PC-3 (cell line): Measurements from ENCODE around the gene HOXB2. TPM values are rescaled to one million over a fixed set of nuclear protein-coding genes. Genes with fewer than 3 reads are reported as not detected.

Experiments
- ATAC-seq: fragments of 200-7000 bp; cut with Tn5 transposase; 2 replicates; pipeline ENCODE4 v1.9.1; 2020; ENCODE audit warnings: mild to moderate bottlenecking, moderate library complexity
- BruUV-seq: library from RNA; stranded (reverse); fragments of 400-500 nt; replicated peaks from 2 replicates; lab custom pipeline; 2021; lab: Mats Ljungman, UMichigan
- CTCF ChIA-PET: fragments of 300-600 bp; sonication (Branson Sonifier 250); formaldehyde crosslinking; loops from one replicate; lab custom pipeline; 2022; ENCODE audit warnings: antibody characterized with exemption; lab: Charles Lee
- POLR2A ChIA-PET: fragments of 300-600 bp; sonication (Branson Sonifier 250); formaldehyde crosslinking; loops from one replicate; lab custom pipeline; 2022; ENCODE audit warnings: antibody characterized with exemption; ENCODE audit not compliant: unreplicated experiment; lab: Charles Lee
- DNase-seq: peaks from one replicate; pipeline ENCODE4 v3.0.0-alpha.2; 2015
- H2AFZ ChIP-seq: fragments of 300-600 bp; sonication (generic); 2 replicates; pipeline ENCODE4 v1.6.0; 2016; ENCODE audit warnings: antibody characterized with exemption, low read length
- H3F3A ChIP-seq: fragments of 300-600 bp; sonication (generic); one replicate; pipeline ENCODE4 v1.6.0; 2017; ENCODE audit warnings: antibody characterized with exemption, low read length, control low read depth, mild to moderate bottlenecking; ENCODE audit not compliant: unreplicated experiment
- H3K27ac ChIP-seq: fragments of 300-600 bp; sonication (generic); 2 replicates; pipeline ENCODE4 v1.5.1; 2016; ENCODE audit warnings: mild to moderate bottlenecking, low read length
- H3K27me3 ChIP-seq: fragments of 300-600 bp; sonication (generic); 2 replicates; pipeline ENCODE4 v1.6.1; 2016; ENCODE audit warnings: low read length, mixed read lengths
- H3K36me3 ChIP-seq: fragments of 300-600 bp; sonication (generic); 2 replicates; pipeline ENCODE4 v1.6.1; 2016; ENCODE audit warnings: low read depth, mixed run types, low read length, mixed read lengths
- H3K4me1 ChIP-seq: fragments of 300-600 bp; sonication (generic); 2 replicates; pipeline ENCODE4 v1.5.1; 2016; ENCODE audit warnings: low read length; ENCODE audit not compliant: insufficient read depth
- H3K4me2 ChIP-seq: fragments of 300-600 bp; sonication (generic); 2 replicates; pipeline ENCODE4 v1.6.0; 2016; ENCODE audit warnings: low read length
- H3K4me3 ChIP-seq: fragments of 300-600 bp; sonication (generic); 2 replicates; pipeline ENCODE4 v1.5.1; 2016; ENCODE audit warnings: mild to moderate bottlenecking, low read length, mixed read lengths
- H3K79me2 ChIP-seq: fragments of 300-600 bp; sonication (generic); 2 replicates; pipeline ENCODE4 v1.6.1; 2017; ENCODE audit warnings: low read length, mixed read lengths
- H3K9ac ChIP-seq: fragments of 300-600 bp; sonication (generic); 2 replicates; pipeline ENCODE4 v1.6.0; 2016; ENCODE audit warnings: mild to moderate bottlenecking, low read length
- H3K9me2 ChIP-seq: fragments of 300-600 bp; sonication (generic); replicated peaks from 2 replicates; pipeline ENCODE4 v1.6.1; 2016; ENCODE audit warnings: mixed run types, low read length, mixed read lengths
- H3K9me3 ChIP-seq: fragments of 300-600 bp; sonication (generic); 2 replicates; pipeline ENCODE4 v1.6.1; 2016; ENCODE audit warnings: low read length, mixed read lengths
- H4K20me1 ChIP-seq: fragments of 300-600 bp; sonication (generic); 2 replicates; pipeline ENCODE4 v1.6.1; 2016; ENCODE audit warnings: low read length, mixed read lengths
- CTCF ChIP-seq: fragments of 300-600 bp; sonication (generic); conservative IDR thresholded peaks from 2 replicates; pipeline ENCODE4 v1.5.1; 2017; ENCODE audit warnings: antibody characterized with exemption, low read depth, mild to moderate bottlenecking, low read length
- EZH2 ChIP-seq: fragments of 300-600 bp; sonication (generic); IDR thresholded peaks from one replicate; pipeline ENCODE4 v1.6.1; 2017; ENCODE audit warnings: antibody characterized with exemption, mild to moderate bottlenecking, low read length; ENCODE audit not compliant: unreplicated experiment
- EZH2phosphoT487 ChIP-seq: fragments of 300-600 bp; sonication (generic); IDR thresholded peaks from 2 replicates; pipeline ENCODE4 v1.6.1; 2018; ENCODE audit warnings: mild to moderate bottlenecking, antibody characterized with exemption, low read length, borderline replicate concordance
- intact Hi-C: fragments of 100-400 bp; cut with micrococcal nuclease; formaldehyde crosslinking; loops from 2 replicates; pipeline ENCODE4 v1.9.0; 2023
- total RNA-seq: library from RNA; depleted of rRNA; stranded (reverse); fragments of >200 nt; gene quantifications from 2 replicates; pipeline ENCODE4 v1.2.3, GENCODE V29; 2014

HOXB2 gene
- total RNA-seq, 1 experiment from 2014 or later, result 1.1 TPM

GRCh38 chr17:48579471-48579759 lies 34.5 kb upstream of the HOXB2 start:
- H3K9me2 ChIP-seq, result no peaks in the 10 kb centered on the region
- intact Hi-C loops, result no loop called here
- no peak overlapping the region for H2AFZ ChIP-seq
- H3K36me3 ChIP-seq, result no peaks in the 10 kb centered on the region
- H3K4me3 ChIP-seq, result no peak overlapping the region
- ATAC-seq, result no peak
- H3K27me3 ChIP-seq, result no peaks in the 10 kb centered on the region
- no peaks in the 10 kb centered on the region for H3K9me3 ChIP-seq
- TF ChIP-seq EZH2phosphoT487, result no peak
- TF ChIP-seq EZH2, result no peak
- no peak for TF ChIP-seq CTCF
- ChIA-PET POLR2A (no interaction called here), CTCF (no interaction called here)
- no TSS peak for BruUV-seq
- peaks cover 25% of the 10 kb centered on the region for H3K4me1 ChIP-seq
- no peak for DNase-seq
- no peaks in the 10 kb centered on the region for H4K20me1 ChIP-seq
- H3F3A ChIP-seq, result no peaks in the 10 kb centered on the region
- 0 out of 2 replicates have a peak, but pooled peaks cover 6% of the 10 kb centered on the region for H3K79me2 ChIP-seq
- no peak overlapping the region for H3K9ac ChIP-seq
- no peak overlapping the region for H3K4me2 ChIP-seq
- no peak overlapping the region for H3K27ac ChIP-seq

GRCh38 chr17:48578616-48579470 lies 33.9 kb upstream of the HOXB2 start:
- CTCF ChIA-PET, result no interaction called here
- no peaks in the 10 kb centered on the region for H3K36me3 ChIP-seq
- intact Hi-C loops, result no loop called here
- POLR2A ChIA-PET, result no interaction called here
- no peaks in the 10 kb centered on the region for H3K9me2 ChIP-seq
- no peak overlapping the region for H3K4me2 ChIP-seq
- DNase-seq (no peak), ATAC-seq (no peak)
- H3K27ac ChIP-seq, result no peak overlapping the region
- no peaks in the 10 kb centered on the region for H3F3A ChIP-seq
- no peaks in the 10 kb centered on the region for H3K9me3 ChIP-seq
- no peak overlapping the region for H3K9ac ChIP-seq
- H3K27me3 ChIP-seq, result no peaks in the 10 kb centered on the region
- H2AFZ ChIP-seq, result no peak overlapping the region
- H3K79me2 ChIP-seq, result 0 out of 2 replicates have a peak, but pooled peaks cover 1% of the 10 kb centered on the region
- no peaks in the 10 kb centered on the region for H4K20me1 ChIP-seq
- no peak overlapping the region for H3K4me3 ChIP-seq
- peaks cover 20% of the 10 kb centered on the region for H3K4me1 ChIP-seq
- TF ChIP-seq EZH2phosphoT487 (no peak), CTCF (no peak)
- no TSS peak for BruUV-seq

- H3K9me3 ChIP-seq, result no peaks in the 10 kb centered on the region
- TF ChIP-seq EZH2 (no peak), CTCF (no peak), EZH2phosphoT487 (no peak)
- no peaks in the 10 kb centered on the region for H3K36me3 ChIP-seq
- no peaks in the 10 kb centered on the region for H3K79me2 ChIP-seq
- DNase-seq (no peak), ATAC-seq (no peak)
- BruUV-seq, result no TSS peak
- H3K4me2 ChIP-seq, result peak within 1 kb of the TSS; percentile 86
- H3F3A ChIP-seq, result no peaks in the 10 kb centered on the region
- peak within 1 kb of the TSS; percentile 23; the same call in 1 of the 2 replicates for H3K9ac ChIP-seq
- no peaks in the 10 kb centered on the region for H4K20me1 ChIP-seq
- peak within 1 kb of the TSS; percentile 64 for H2AFZ ChIP-seq
- no peaks in the 10 kb centered on the region for H3K9me2 ChIP-seq
- no peaks in the 10 kb centered on the region for H3K27me3 ChIP-seq
- no peak within 1 kb of the TSS for H3K27ac ChIP-seq
- peaks cover 20% of the 10 kb centered on the region for H3K4me1 ChIP-seq
- H3K4me3 ChIP-seq, result peak within 1 kb of the TSS; percentile 66
- ChIA-PET CTCF (no interaction called here), POLR2A (no interaction called here)
- intact Hi-C loops, result no loop called here
These were observed 33.2 kb upstream of the HOXB2 start, which contains the start of gene HOXB4 for GRCh38 chr17:48577946-48578615. TSS of gene HOXB4 (minus strand) at chr17:48578350. CDS start at chr17:48578319, 31 bp downstream.
